T-helper 22 cell (primary cell): ENCODE data around the gene CXCL13.
"Not testable (repeated sequence)": the region's sequence is repeated elsewhere in the genome, so short reads cannot be mapped to it uniquely, and the experiment has no call there.

Experiments used
- DNase-seq: peaks from one replicate; pipeline ENCODE4 v3.0.0-alpha.2; 2020; ENCODE audit warnings: low read depth

Gene CXCL13

GRCh38 chr4:77605210-77605902 lies at the start of gene CXCL13:
Gene CXCL13 (plus strand): TSS chr4:77605820. CDS start chr4:77605866, 46 bp downstream.
- DNase-seq = no peak

- no peak for DNase-seq
Observed at GRCh38 chr4:77560170-77560569, 45.5 kb upstream of the CXCL13 start.

GRCh38 chr4:77561720-77562119 lies 43.9 kb upstream of the CXCL13 start:
- not testable (repeated sequence) for DNase-seq

GRCh38 chr4:77564231-77564630 lies 41.4 kb upstream of the CXCL13 start:
- DNase-seq = no peak

- DNase-seq = no peak
Observed at GRCh38 chr4:77566148-77566547, 39.5 kb upstream of the CXCL13 start.

GRCh38 chr4:77567549-77567948 lies 38.1 kb upstream of the CXCL13 start:
- no peak for DNase-seq

- DNase-seq = not testable (repeated sequence)
Observed at GRCh38 chr4:77570508-77571214, 35.0 kb upstream of the CXCL13 start.

GRCh38 chr4:77576351-77576750 lies 29.3 kb upstream of the CXCL13 start:
- no peak for DNase-seq

GRCh38 chr4:77578145-77578544 lies 27.5 kb upstream of the CXCL13 start:
- DNase-seq = no peak

GRCh38 chr4:77579406-77580076 lies 26.1 kb upstream of the CXCL13 start:
- DNase-seq = no peak

- no peak for DNase-seq
Observed at GRCh38 chr4:77581724-77582123, 23.9 kb upstream of the CXCL13 start.

- no peak for DNase-seq
Observed at GRCh38 chr4:77582156-77582555, 23.5 kb upstream of the CXCL13 start.

- no peak for DNase-seq
Observed at GRCh38 chr4:77582711-77583110, 22.9 kb upstream of the CXCL13 start.

- no peak for DNase-seq
Observed at GRCh38 chr4:77586951-77587383, 18.7 kb upstream of the CXCL13 start.

- DNase-seq = no peak
Observed at GRCh38 chr4:77590482-77590881, 15.1 kb upstream of the CXCL13 start.

GRCh38 chr4:77591532-77591931 lies 14.1 kb upstream of the CXCL13 start:
- DNase-seq = no peak

GRCh38 chr4:77593101-77593500 lies 12.5 kb upstream of the CXCL13 start:
- no peak for DNase-seq

- no peak for DNase-seq
Observed at GRCh38 chr4:77593993-77594392, 11.6 kb upstream of the CXCL13 start.

GRCh38 chr4:77595364-77595973 lies 10.2 kb upstream of the CXCL13 start:
- no peak for DNase-seq

- DNase-seq = no peak
Observed at GRCh38 chr4:77599378-77599777, 6.2 kb upstream of the CXCL13 start.

GRCh38 chr4:77600521-77601451 lies 4.8 kb upstream of the CXCL13 start:
- DNase-seq = no peak
